Caco-2 (cell line): ENCODE results near the gene ZG16. TPM values are rescaled to one million over a fixed set of nuclear protein-coding genes. Genes with fewer than 3 reads are reported as not detected.

Experiments used
- BruUV-seq: library from RNA; stranded (reverse); fragments of 400-500 nt; replicated peaks from 2 replicates; lab custom pipeline; 2021; lab: Mats Ljungman, UMichigan
- CTCF ChIA-PET: fragments of 300-600 bp; sonication (Branson Sonifier 250); formaldehyde crosslinking; loops from one replicate; lab custom pipeline; 2022; ENCODE audit warnings: antibody characterized with exemption; lab: Charles Lee
- POLR2A ChIA-PET: fragments of 300-600 bp; sonication (Branson Sonifier 250); formaldehyde crosslinking; loops from one replicate; lab custom pipeline; 2022; ENCODE audit warnings: antibody characterized with exemption; lab: Charles Lee
- DNase-seq, 2 experiments: peaks; one replicate each; pipeline versions ENCODE4 v3.0.0 to v3.0.0-alpha.2; 2020 to 2022
- H3K27me3 ChIP-seq: replicated peaks from 2 replicates; pipeline ENCODE4 v1.6.0; 2011; ENCODE audit warnings: low read length; ENCODE audit not compliant: control insufficient read depth, insufficient read depth
- H3K36me3 ChIP-seq: 2 replicates; pipeline ENCODE4 v1.5.1; 2011; ENCODE audit warnings: low read length; ENCODE audit not compliant: control insufficient read depth, insufficient read depth
- H3K4me1 ChIP-seq: fragments of 250-450 bp; sonication (Bioruptor Pico); 2 replicates; pipeline ENCODE4 v1.5.1; 2020; ENCODE audit warnings: mild to moderate bottlenecking
- H3K4me3 ChIP-seq: 2 replicates; pipeline ENCODE4 v1.5.1; 2011; ENCODE audit warnings: low read depth, mild to moderate bottlenecking, control low read depth, low read length
- H3K9me3 ChIP-seq: fragments of 250-450 bp; sonication (Bioruptor Pico); 2 replicates; pipeline ENCODE4 v1.5.1; 2020; ENCODE audit warnings: mild to moderate bottlenecking, moderate library complexity
- H3K27ac Mint-ChIP-seq: one replicate; pipeline ENCODE4 v1.8.0; 2022; ENCODE audit warnings: mixed read lengths; ENCODE audit not compliant: unreplicated experiment
- H3K27me3 Mint-ChIP-seq: one replicate; pipeline ENCODE4 v1.8.0; 2022; ENCODE audit warnings: mixed read lengths; ENCODE audit not compliant: insufficient read depth, unreplicated experiment
- H3K36me3 Mint-ChIP-seq: one replicate; pipeline ENCODE4 v1.8.0; 2022; ENCODE audit warnings: mild to moderate bottlenecking, mixed read lengths; ENCODE audit not compliant: insufficient read depth, unreplicated experiment
- H3K4me1 Mint-ChIP-seq: one replicate; pipeline ENCODE4 v1.8.0; 2022; ENCODE audit warnings: low read depth, mixed read lengths; ENCODE audit not compliant: unreplicated experiment
- H3K4me3 Mint-ChIP-seq: one replicate; pipeline ENCODE4 v1.8.0; 2022; ENCODE audit warnings: mild to moderate bottlenecking, moderate library complexity, mixed read lengths; ENCODE audit not compliant: unreplicated experiment
- H3K9me3 Mint-ChIP-seq: one replicate; pipeline ENCODE4 v1.8.0; 2022; ENCODE audit warnings: mixed read lengths; ENCODE audit not compliant: unreplicated experiment
- intact Hi-C: fragments of 100-400 bp; cut with micrococcal nuclease; formaldehyde crosslinking; loops from one replicate; pipeline ENCODE4 v1.10.0; 2022; ENCODE audit not compliant: unreplicated experiment
- total RNA-seq: library from RNA; stranded (reverse); gene quantifications from 2 replicates; pipeline ENCODE4 v1.2.3, GENCODE V29; 2022
- TF ChIP-seq, protein P1 (sequence below), 2 experiments: fragments of 200-600 bp in 1 of 2; IDR thresholded peaks; 1 replicate in 1 of 2; 2 replicates in 1 of 2; pipeline versions ENCODE4 v1.5.1 to v1.8.0; 2011 to 2022; ENCODE audit warnings: antibody characterized with exemption in 1 of 2, control low read depth in 1 of 2, inconsistent platforms in 1 of 2, low read depth in 1 of 2, low read length in 1 of 2, mild to moderate bottlenecking in 1 of 2, moderate library complexity in 1 of 2; ENCODE audit not compliant: insufficient read depth in 1 of 2, severe bottlenecking in 1 of 2, unreplicated experiment in 1 of 2

ZG16 gene
- total RNA-seq, 1 experiment from 2014 or later, result 1.9 TPM

DNA sequence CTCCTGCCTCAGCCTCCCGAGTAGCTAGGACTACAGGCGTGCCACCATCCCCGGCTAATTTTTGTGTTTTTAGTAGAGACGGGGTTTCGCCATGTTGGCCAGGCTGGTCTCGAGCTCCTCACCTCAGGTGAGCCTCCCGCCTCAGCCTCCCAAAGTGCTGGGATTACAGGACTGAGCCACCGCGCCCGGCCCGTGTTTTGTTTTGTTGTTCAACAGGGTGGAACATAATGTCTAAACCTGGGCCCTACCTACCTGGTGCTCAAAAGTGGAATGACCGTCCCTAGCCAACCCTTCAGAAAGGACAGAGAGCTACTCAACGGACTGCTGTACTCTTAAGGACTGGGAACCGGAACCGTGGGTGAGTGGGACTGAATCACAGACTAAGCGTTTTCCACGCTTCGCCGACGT, 11.7 kb downstream of the ZG16 start:
- Mint-ChIP-seq H3K4me3 (peak overlapping the region; percentile 79), H3K9me3 (no peaks in the 10 kb centered on the region), H3K27me3 (no peaks in the 10 kb centered on the region), H3K4me1 (peaks cover 22% of the 10 kb centered on the region), H3K27ac (peak overlapping the region; percentile 92), H3K36me3 (peaks cover 28% of the 10 kb centered on the region)
- Histone ChIP-seq H3K4me1 (0 out of 2 replicates have a peak, but pooled peaks cover 5% of the 10 kb centered on the region), H3K4me3 (peak overlapping the region; percentile 50), H3K9me3 (no peaks in the 10 kb centered on the region), H3K36me3 (peaks cover 2% of the 10 kb centered on the region), H3K27me3 (no peaks in the 10 kb centered on the region)
- TF ChIP-seq, protein P1, sequence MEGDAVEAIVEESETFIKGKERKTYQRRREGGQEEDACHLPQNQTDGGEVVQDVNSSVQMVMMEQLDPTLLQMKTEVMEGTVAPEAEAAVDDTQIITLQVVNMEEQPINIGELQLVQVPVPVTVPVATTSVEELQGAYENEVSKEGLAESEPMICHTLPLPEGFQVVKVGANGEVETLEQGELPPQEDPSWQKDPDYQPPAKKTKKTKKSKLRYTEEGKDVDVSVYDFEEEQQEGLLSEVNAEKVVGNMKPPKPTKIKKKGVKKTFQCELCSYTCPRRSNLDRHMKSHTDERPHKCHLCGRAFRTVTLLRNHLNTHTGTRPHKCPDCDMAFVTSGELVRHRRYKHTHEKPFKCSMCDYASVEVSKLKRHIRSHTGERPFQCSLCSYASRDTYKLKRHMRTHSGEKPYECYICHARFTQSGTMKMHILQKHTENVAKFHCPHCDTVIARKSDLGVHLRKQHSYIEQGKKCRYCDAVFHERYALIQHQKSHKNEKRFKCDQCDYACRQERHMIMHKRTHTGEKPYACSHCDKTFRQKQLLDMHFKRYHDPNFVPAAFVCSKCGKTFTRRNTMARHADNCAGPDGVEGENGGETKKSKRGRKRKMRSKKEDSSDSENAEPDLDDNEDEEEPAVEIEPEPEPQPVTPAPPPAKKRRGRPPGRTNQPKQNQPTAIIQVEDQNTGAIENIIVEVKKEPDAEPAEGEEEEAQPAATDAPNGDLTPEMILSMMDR (IDR thresholded peaks at IDR 0.05; ENCODE audit: insufficient read depth in 1 of 2, low read depth in 1 of 2, low read length in 1 of 2, severe bottlenecking in 1 of 2, unreplicated experiment in 1 of 2), result no peak
- no peak for DNase-seq
- intact Hi-C loops, result loop anchor here (1.0 to 2.0 kb wide), 6 partner anchors 15 to 89 kb away; no protein-coding TSS in a partner anchor
- ChIA-PET POLR2A (interaction anchor here (0.6 to 1.6 kb wide), 14 partner anchors 11 to 184 kb away, joined by 3 to 8 read pairs (median 4); partner anchors contain the start of genes PAGR1, QPRT and TAOK2), CTCF (interaction anchor here (0.7 to 1.8 kb wide), 7 partner anchors 10 to 289 kb away, joined by 3 to 10 read pairs (median 5); partner anchors contain the start of gene PAGR1)
- no TSS peak for BruUV-seq

DNA sequence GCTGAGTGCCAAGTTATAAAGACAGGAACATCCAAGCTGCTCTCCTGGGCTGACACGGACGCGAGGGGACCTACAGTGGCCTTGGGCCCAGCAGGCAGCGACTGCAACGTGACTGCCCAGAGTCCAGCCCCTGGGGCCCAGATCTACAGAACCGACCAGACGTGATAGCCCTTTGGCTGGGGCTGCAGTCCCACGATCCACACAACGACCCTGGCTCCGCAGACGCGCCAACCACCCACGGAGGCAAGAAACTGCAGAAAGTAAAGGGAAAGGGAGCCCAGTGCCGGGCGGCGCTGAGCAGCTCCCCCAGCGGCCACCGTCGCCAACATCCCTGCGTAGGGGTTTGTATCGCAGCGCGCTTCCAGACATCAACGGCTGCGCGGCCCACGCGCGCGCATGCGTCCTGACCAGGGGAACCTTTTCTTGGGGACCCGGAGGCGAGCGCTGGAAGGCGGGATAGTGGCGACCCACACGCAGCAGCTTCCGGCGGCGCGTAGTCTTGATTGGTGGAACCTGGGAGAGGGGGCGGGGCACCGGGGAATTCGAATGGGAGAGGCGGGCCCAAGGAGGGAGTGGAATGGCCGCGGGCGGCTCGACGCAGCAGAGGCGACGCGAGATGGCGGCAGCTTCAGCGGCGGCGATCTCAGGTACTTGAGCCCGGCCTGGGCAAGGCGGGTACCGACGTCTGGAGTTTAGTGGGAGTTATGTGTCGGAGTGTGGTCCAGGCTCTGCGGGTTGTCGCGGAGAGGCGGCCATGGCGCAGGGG, 12.3 kb downstream of the ZG16 start, which contains the start of gene KIF22:
TSS of gene KIF22 (plus strand) at position 569 of the 766 bp plus-strand sequence. CDS start at position 578, 9 bp downstream.
- Mint-ChIP-seq H3K27me3 (no peaks in the 10 kb centered on the region), H3K4me1 (peaks cover 22% of the 10 kb centered on the region), H3K36me3 (peaks cover 33% of the 10 kb centered on the region), H3K4me3 (peak within 1 kb of the TSS; percentile 79), H3K27ac (peak within 1 kb of the TSS; percentile 92), H3K9me3 (no peaks in the 10 kb centered on the region)
- H3K4me1 ChIP-seq, result 0 out of 2 replicates have a peak, but pooled peaks cover 5% of the 10 kb centered on the region
- TF ChIP-seq, protein P1 (IDR thresholded peaks at IDR 0.05; ENCODE audit: insufficient read depth in 1 of 2, low read depth in 1 of 2, low read length in 1 of 2, severe bottlenecking in 1 of 2, unreplicated experiment in 1 of 2), result peak; percentile 52 to 83
- peak within 1 kb of the TSS; percentile 98 for H3K4me3 ChIP-seq
- ChIA-PET POLR2A (interaction anchor here (0.6 to 1.6 kb wide), 13 partner anchors 11 to 183 kb away, joined by 3 to 8 read pairs (median 4); partner anchors contain the start of genes PAGR1, QPRT and TAOK2), CTCF (interaction anchor here (0.7 to 1.8 kb wide), 9 partner anchors 11 to 288 kb away, joined by 3 to 10 read pairs (median 5); partner anchors contain the start of gene PAGR1)
- no peaks in the 10 kb centered on the region for H3K27me3 ChIP-seq
- peaks cover 2% of the 10 kb centered on the region for H3K36me3 ChIP-seq
- TSS peak; percentile 94 for BruUV-seq
- intact Hi-C loops, result loop anchor here (1.0 to 2.0 kb wide), 6 partner anchors 14 to 90 kb away; no protein-coding TSS in a partner anchor
- peak; percentile 98 to 99 for DNase-seq
- no peaks in the 10 kb centered on the region for H3K9me3 ChIP-seq
